GM03348 (cell line): Measurements from ENCODE around the gene NTSR2.
"Not testable (repeated sequence)": the region's sequence is repeated elsewhere in the genome, so short reads cannot be mapped to it uniquely, and the experiment has no call there.

Experiments used
- DNase-seq: peaks from one replicate; pipeline ENCODE4 v3.0.0; 2012; ENCODE audit warnings: low spot score

Gene NTSR2

DNA sequence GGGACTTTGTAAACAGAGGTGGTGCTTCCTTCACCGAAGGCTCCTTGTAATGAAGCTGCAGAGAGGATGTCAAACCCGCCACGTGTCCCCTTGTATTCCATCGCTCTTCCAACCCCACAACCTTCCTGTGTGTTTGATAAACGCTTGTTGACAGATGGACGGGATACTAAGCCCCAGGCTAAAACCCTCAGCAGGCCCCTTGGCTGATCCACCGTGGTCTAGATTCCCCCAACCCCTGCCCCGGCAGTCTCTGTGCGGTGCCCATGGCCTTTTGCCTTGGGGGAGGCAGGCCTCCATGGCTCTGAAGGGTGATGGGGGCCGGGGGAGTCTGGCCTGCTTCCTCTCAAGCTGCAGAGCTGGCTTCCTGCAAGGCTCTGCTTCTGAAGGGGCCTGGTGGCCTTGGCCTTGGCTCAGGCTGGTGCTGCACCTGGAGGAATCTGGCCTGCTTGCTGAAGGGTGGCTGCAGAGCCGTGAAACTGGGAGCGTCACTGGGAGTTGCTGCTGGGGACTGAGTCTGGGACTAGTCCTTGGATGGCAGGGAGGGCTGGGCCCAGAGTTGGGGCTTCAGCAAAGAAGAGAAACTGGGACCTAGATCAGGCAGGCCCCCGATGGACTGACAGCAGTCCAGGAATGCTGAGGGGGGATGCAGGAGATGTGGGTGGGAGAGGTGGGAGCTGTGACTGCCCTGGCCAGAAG lies 9.6 kb upstream of the NTSR2 start:
- no peak for DNase-seq

DNA sequence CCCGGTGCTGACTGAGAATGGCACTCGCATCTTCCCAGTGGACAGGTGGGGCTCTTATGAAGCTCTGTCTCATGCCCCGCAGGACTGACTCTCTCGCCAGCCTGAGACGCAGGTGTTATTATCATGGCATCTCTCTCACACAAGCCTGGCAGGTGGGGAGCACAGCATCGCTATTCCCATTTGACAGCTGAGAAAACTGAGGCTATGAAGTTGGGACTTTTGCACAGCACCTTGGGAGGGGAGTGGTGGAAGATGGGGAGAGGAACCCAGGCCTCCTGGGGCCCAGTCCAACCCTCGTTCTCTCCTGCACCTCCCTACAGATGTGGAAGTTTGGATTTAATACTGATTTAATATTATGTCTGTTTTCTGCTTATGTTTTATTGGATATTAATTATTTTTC lies 9.0 kb upstream of the NTSR2 start:
- no peak for DNase-seq

DNA sequence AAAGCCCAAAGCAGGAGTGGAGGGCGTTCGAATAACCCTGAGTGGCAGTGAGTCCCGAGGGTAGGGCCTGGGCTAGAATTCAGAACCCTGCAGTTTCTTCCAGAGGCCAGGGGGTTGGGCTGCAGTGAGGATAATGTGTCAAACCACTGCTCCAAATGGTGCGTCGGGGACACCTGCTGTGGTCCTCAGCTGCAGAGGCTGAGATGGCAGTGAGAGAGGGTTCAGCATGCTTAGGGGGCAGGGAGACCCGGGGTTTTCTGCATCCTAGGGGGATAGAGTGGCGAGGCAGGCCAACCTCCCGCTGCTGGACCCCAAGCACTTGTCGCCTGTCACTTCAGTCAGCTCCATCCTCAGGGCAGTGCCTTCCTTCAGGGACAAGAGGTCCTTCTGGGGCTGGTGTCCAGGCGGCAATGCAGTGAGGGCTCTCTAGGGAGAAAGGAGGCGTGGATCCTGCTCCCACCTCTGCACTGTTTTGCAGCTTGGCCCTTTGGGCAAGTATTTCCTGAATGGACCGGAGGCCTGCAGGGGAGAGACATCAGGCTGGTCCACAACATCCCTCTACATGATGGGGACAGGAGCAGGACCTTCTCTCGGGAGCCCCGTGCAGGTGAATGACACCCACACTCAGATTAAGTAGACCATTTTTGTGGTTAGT lies 8.4 kb upstream of the NTSR2 start:
- DNase-seq, result no peak

GRCh38 chr2:11677136-11678055 lies 7.4 kb upstream of the NTSR2 start:
- DNase-seq, result no peak

- no peak for DNase-seq
Observed at GRCh38 chr2:11676640-11677039, 6.6 kb upstream of the NTSR2 start.

- no peak for DNase-seq
Observed at GRCh38 chr2:11675423-11676112, 5.6 kb upstream of the NTSR2 start.

- no peak for DNase-seq
Observed at GRCh38 chr2:11674983-11675382, 5.0 kb upstream of the NTSR2 start.

GRCh38 chr2:11672407-11672806 lies 2.4 kb upstream of the NTSR2 start:
- DNase-seq, result no peak

DNA sequence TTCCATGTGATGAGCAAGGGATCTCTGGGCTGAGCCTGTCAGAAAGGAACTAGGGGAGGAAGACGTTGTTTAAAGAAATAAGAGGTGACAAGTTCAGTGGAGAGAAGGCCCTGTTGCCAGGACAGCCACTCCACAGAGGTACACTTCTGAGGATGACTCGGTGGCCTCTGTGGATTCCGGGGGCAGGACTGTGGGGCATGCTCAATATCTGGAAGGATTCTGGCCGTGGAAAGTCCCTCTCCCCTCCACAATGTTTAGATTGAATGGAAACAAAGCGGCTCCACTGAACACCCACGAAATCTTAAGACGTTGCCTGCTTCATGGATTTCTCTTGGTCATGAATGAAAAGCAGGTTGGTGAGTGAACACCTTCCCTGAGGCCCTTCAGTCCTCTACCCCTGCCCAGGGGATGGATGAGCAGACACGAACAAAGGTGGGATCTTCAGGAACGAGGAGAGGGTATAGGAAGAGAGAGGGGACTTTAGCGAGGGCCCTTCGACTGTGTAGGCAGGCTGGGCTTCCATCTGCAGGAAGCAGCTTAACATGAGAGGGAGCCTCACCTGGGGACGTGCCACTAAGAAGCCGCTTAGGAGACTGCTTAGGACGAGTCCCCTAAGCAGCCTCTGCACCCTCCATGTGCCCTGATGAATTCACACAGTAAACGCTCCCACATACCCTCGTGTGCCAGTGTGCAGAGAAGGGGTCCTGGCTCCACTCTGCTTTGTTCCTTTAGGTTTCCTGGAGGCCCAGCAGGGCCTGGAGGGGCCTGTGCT lies 1.9 kb downstream of the NTSR2 start:
- no peak for DNase-seq

- no peak for DNase-seq
Observed at GRCh38 chr2:11667194-11667593, 2.8 kb downstream of the NTSR2 start.

- no peak for DNase-seq
Observed at GRCh38 chr2:11665510-11666362, 4.3 kb downstream of the NTSR2 start.

DNA sequence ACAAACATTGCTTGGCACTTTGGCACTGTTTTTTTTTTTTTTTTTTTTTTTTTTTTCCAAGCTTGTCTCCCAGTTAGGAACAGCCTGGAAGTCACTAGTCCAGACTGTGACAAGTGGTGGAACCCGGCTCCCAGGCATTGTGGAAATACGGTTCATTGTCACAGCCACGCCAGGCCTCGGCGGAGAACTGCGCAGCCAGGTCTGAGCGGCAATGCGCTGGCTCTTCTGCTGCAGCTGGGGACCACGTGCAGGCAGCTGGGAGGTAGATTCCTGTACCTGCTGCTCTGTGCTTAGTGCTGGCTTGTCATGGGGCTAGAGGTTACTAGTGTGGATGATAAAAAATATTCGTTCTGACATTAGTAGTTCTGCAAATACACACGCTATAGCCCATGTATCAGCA lies 5.0 kb downstream of the NTSR2 start:
- DNase-seq, result no peak

GRCh38 chr2:11663427-11663826 lies 6.6 kb downstream of the NTSR2 start:
- DNase-seq, result no peak

GRCh38 chr2:11662882-11663281 lies 7.1 kb downstream of the NTSR2 start:
- no peak for DNase-seq

DNA sequence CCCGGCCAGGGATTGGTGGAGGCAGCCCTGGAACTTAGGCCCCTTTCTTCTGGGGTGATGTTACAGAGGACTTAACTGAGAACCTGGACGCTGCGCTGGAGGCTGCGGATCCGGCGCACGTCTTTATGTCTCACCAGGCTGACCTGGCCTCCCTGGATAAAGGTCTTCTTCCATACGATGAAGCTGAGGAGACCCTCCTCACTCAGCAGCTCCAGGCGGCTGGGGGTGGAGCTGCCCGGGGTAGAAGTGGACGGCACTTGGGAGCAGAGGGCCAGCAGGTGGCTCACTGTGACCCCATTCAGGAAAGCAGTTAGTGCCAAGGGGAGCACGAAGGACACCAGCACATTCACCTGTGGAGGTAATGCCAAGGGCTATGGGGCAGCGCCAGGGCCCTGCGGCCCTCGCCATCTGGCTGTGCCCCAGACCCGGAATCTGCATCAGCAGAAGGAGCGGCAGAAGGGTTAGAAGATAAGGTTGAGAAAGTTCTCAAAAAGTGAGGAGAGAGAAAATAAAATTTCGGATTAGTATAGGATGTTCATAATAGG lies 8.0 kb downstream of the NTSR2 start:
- no peak for DNase-seq

- not testable (repeated sequence) for DNase-seq
Observed at GRCh38 chr2:11660396-11660795, 9.6 kb downstream of the NTSR2 start.

GRCh38 chr2:11659851-11660250 lies 10.1 kb downstream of the NTSR2 start:
- DNase-seq, result no peak

DNA sequence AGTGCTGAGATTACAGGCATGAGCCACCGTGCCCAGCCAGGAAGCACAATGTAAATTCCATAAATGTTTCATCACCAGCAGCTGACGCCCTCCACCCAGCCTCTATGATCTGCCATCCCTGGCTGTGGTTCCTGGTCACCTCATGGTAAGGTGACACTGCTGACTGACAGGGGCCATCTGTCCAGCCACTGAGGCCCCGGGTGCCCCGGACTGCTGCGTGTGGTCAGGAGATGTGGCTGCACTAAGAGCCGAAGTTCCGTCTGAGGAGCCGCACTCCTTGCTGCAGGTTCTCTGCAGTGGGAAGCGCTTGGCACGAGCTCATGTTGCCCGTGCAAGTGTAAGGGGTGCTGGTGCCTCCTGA lies 10.9 kb downstream of the NTSR2 start:
- DNase-seq, result no peak

GRCh38 chr2:11658208-11659114 lies 11.5 kb downstream of the NTSR2 start:
- DNase-seq, result no peak
